ENCODE measurements around the gene SLC22A3.
"Not testable (repeated sequence)": the region's sequence is repeated elsewhere in the genome, so short reads cannot be mapped to it uniquely, and the experiment has no call there.

The SLC22A3 gene

DNA sequence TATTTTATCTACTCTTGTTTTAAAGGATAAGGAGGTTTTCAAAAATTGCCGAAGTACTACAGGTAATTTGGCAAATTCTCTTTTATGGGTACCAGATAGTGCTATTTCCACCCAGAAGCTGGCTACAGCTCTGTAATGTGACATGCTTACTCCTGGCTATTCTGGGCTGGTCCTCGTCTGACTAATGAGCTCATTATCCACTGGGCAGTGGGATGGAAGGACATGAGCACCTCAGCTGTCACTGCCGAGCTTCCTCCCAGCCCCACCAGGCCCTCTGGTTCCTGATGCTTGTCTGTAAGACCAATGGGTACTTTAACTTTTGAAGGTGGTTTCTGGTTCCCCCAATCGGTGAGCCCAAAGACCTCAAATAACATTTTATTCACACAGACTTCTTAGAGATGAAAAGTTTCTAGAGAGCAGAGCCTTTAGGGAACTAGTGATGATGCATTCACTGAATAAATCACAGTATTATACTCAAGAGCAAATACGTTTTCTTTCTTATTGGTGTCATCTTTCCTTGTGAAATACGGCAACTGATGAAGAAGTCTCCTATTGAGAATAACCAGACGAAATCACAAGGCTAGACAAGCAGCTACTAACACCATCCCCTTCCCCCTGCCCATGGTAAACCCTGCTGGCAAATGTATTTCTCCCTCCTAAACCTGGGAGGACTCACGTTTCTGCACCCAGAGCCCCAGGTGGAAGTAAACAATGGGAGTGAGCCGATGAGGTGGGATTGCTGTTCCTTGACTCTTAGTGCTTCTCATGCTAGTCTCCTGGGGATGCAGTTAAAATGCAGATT is 80.8 kb downstream of the SLC22A3 start:
- peaks cover 53% of the 10 kb centered on the region for H3K27me3 Mint-ChIP-seq
- H3K36me3 Mint-ChIP-seq (ENCODE audit: low read depth), result no peaks in the 10 kb centered on the region
- H3K4me1 Mint-ChIP-seq (ENCODE audit: low read depth), result peaks cover 10% of the 10 kb centered on the region
- H3K27ac Mint-ChIP-seq, result no peak overlapping the region
- no peaks in the 10 kb centered on the region for H3K9me3 Mint-ChIP-seq
- H3K4me3 Mint-ChIP-seq, result no peak overlapping the region

DNA sequence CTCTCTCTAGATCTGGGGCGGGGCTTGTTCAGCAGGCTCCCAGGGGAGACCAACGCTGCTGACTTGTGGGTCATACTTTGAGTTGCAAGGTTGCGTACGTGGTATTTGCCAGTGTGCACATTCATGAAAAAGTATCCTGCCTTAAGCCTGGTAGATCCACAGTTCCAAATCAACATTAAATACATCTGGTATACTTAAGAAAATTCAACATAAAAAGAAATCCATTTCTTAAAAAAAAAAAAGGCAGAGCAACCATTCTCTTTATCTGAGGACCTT is 81.4 kb downstream of the SLC22A3 start:
- H3K27me3 Mint-ChIP-seq, result peaks cover 53% of the 10 kb centered on the region
- H3K9me3 Mint-ChIP-seq, result no peaks in the 10 kb centered on the region
- no peak overlapping the region for H3K4me3 Mint-ChIP-seq
- no peak overlapping the region for H3K27ac Mint-ChIP-seq
- peaks cover 10% of the 10 kb centered on the region for H3K4me1 Mint-ChIP-seq (ENCODE audit: low read depth)
- no peaks in the 10 kb centered on the region for H3K36me3 Mint-ChIP-seq (ENCODE audit: low read depth)

DNA sequence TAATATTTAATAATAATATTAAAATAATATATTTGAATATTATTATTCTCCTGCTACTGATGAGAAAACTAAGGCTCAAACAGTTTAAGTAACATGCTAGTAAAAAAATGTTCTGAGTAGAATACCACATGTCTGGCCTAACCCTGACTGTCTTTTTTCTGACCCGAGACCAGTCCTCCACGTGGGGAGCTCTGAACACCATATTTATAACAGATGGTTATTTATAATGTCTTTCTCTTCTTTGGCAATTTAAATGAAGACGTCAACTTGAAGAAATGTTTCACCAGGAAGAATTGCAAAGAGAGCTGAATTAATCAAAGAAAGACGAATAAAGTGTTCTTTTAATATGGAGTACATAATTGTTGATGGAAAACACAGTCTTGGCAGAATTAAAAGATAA is 82.0 kb downstream of the SLC22A3 start:
- Mint-ChIP-seq H3K9me3 (no peaks in the 10 kb centered on the region), H3K4me1 (ENCODE audit: low read depth) (peaks cover 10% of the 10 kb centered on the region), H3K27me3 (peaks cover 53% of the 10 kb centered on the region), H3K27ac (no peak overlapping the region), H3K4me3 (no peak overlapping the region), H3K36me3 (ENCODE audit: low read depth) (no peaks in the 10 kb centered on the region)

DNA sequence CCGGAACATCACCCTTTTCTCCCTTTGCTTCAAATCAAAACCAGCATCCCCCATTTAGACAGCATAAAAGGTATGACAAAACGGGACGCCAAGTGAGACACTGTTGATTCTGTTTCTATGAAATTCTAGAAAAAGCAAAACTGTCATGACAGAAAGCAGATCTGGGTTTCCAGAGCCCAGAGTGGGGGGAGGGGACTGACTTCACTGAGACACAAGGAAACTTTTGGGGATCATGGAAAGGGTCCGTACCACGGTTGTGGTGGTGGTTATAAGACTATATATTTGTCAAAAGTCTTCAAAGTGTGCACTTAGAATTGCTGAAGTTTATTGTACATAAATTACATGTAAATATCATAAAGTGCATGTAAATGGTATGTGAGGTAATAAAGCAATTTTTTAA is 82.6 kb downstream of the SLC22A3 start:
- Mint-ChIP-seq H3K36me3 (ENCODE audit: low read depth) (no peaks in the 10 kb centered on the region), H3K4me1 (ENCODE audit: low read depth) (peaks cover 10% of the 10 kb centered on the region), H3K27ac (no peak overlapping the region), H3K4me3 (no peak overlapping the region), H3K9me3 (no peaks in the 10 kb centered on the region), H3K27me3 (peaks cover 53% of the 10 kb centered on the region)

DNA sequence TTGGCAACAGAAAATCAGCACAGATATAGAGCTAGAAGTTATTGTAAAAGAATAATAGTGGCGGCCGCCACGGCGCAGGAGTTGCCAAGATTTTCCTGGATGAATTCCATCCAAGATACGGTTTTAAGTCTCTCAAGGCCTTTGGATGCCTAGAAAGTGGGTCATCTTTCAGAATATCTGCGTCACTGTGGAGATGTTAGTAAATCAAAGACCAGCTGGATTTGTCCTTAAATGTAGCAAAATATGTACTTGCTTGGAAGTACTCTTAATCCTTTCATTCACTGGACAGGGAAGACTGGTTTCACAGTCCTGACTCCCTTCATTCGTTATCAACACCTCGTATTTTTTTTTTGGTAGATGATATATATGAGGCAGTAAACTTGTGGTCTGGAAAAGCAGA is 83.0 kb downstream of the SLC22A3 start:
- Mint-ChIP-seq H3K4me1 (ENCODE audit: low read depth) (peaks cover 5% of the 10 kb centered on the region), H3K4me3 (no peak overlapping the region), H3K27me3 (peaks cover 56% of the 10 kb centered on the region), H3K27ac (no peak overlapping the region), H3K36me3 (ENCODE audit: low read depth) (no peaks in the 10 kb centered on the region), H3K9me3 (no peaks in the 10 kb centered on the region)

DNA sequence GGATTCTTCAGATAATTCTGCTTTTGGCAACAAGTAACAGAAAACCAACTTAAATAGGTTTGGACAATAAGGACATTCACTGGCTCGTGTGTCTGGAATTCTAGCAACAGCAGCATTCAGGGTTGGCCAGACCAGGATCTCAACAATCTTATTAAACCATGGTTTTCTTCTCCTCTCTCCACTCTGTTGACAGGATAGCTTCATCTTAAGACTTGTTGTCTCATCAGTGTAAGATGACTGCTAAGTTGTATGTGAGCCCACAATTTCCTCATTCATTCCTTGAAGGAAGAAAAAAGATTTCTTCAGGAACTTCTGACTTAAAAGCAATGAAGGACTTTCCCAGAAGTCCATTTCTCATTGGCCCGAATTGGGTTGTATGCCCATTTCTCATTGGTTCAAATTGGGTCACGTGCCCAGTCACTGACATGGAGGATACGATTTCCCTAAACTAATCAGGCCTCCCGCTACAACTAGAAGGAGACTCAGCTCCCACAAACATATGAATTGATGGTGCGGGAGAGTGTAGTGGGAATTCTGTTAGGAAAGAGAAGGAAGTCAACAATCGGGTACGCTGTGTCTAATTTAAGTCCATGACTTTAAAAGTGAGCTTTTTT is 83.7 kb downstream of the SLC22A3 start:
- no peaks in the 10 kb centered on the region for H3K36me3 Mint-ChIP-seq (ENCODE audit: low read depth)
- no peak overlapping the region for H3K27ac Mint-ChIP-seq
- H3K4me3 Mint-ChIP-seq, result no peak overlapping the region
- no peaks in the 10 kb centered on the region for H3K9me3 Mint-ChIP-seq
- no peaks in the 10 kb centered on the region for H3K4me1 Mint-ChIP-seq (ENCODE audit: low read depth)
- peaks cover 55% of the 10 kb centered on the region for H3K27me3 Mint-ChIP-seq

DNA sequence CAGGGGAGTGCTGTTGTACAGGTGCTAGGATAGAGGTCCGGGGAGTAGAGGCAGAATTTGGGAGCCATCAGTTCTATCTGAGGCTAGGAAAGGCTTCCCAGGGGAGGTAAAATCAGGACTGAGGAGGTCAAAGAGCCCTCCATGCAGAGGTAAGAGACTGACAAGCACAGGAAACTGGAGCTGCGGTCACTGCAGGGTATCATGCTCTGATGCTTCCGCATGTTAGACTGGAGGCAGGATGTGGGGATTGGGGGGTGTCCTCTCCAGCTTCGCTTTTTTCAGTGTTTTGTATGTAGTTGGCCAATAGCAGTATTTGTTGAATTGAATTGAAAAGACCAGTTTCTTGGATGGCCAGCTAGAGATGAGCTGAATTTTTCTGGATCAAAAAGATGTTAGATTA is 87.8 kb downstream of the SLC22A3 start:
- Mint-ChIP-seq H3K27me3 (peaks cover 40% of the 10 kb centered on the region), H3K36me3 (ENCODE audit: low read depth) (no peaks in the 10 kb centered on the region), H3K4me3 (no peak overlapping the region), H3K4me1 (ENCODE audit: low read depth) (no peaks in the 10 kb centered on the region), H3K27ac (no peak overlapping the region), H3K9me3 (no peaks in the 10 kb centered on the region)

DNA sequence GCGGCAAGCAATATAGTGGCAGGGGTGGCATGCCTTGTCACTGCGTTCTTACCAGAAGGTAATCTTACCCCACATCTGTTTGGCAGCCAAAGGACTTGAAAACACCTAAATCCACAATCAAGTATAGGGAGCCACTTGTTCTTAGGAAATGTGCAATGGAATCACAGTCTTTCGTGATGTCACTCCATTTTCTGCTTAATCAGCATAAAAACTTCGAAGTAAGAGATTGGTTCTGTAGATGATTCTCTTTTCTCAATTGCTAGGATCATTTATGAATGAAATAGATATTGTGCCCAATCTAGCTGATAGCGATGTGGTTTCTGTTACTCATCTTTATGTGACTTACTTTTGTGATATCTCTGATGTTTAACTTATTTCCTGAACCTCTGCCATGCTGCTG is 89.0 kb downstream of the SLC22A3 start:
- Mint-ChIP-seq H3K36me3 (ENCODE audit: low read depth) (no peaks in the 10 kb centered on the region), H3K9me3 (no peaks in the 10 kb centered on the region), H3K27me3 (peaks cover 37% of the 10 kb centered on the region), H3K27ac (no peak overlapping the region), H3K4me1 (ENCODE audit: low read depth) (no peaks in the 10 kb centered on the region), H3K4me3 (no peak overlapping the region)

DNA sequence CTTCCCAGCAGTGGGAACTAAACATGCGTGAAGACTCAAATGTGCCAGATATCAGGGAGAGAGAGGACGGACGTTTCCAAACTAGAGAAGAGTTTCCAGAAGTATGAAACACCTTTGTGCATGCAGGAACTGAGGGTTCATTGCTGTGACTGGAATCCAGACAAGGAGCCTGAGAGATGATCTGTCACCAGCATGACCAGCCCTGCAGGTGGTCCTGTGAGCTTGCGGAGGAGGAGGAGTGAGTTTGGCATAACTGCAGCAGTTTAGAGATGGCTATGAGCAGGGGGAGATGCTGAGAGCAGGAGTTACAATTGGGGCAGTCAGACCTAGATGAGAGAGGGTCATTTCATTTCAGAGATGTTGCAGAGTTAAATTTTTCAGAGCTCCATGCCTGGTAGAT is 89.6 kb downstream of the SLC22A3 start:
- no peak overlapping the region for H3K4me3 Mint-ChIP-seq
- no peak overlapping the region for H3K27ac Mint-ChIP-seq
- peaks cover 37% of the 10 kb centered on the region for H3K27me3 Mint-ChIP-seq
- no peaks in the 10 kb centered on the region for H3K36me3 Mint-ChIP-seq (ENCODE audit: low read depth)
- no peaks in the 10 kb centered on the region for H3K4me1 Mint-ChIP-seq (ENCODE audit: low read depth)
- H3K9me3 Mint-ChIP-seq, result no peaks in the 10 kb centered on the region

DNA sequence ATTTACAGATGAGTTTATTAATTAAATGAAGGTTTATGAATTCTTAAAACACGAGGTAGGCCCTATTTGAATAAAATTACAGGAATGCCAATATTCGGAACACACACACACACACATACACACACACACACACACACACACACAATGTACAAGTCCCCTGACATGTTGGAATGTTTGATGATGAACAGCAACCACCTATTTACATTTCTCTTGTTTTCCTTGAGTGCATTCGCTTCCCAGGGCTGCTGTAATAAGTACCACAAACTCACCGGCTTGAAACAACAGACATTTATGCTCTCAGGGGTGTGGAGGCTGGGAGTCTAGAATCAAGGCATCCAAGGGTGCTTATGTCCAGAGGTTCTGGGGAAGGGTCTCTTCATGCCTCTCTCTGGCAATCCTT is 90.3 kb downstream of the SLC22A3 start:
- no peaks in the 10 kb centered on the region for H3K9me3 Mint-ChIP-seq
- no peaks in the 10 kb centered on the region for H3K36me3 Mint-ChIP-seq (ENCODE audit: low read depth)
- peaks cover 41% of the 10 kb centered on the region for H3K27me3 Mint-ChIP-seq
- H3K4me1 Mint-ChIP-seq (ENCODE audit: low read depth), result no peaks in the 10 kb centered on the region
- H3K4me3 Mint-ChIP-seq, result no peak overlapping the region
- no peak overlapping the region for H3K27ac Mint-ChIP-seq

DNA sequence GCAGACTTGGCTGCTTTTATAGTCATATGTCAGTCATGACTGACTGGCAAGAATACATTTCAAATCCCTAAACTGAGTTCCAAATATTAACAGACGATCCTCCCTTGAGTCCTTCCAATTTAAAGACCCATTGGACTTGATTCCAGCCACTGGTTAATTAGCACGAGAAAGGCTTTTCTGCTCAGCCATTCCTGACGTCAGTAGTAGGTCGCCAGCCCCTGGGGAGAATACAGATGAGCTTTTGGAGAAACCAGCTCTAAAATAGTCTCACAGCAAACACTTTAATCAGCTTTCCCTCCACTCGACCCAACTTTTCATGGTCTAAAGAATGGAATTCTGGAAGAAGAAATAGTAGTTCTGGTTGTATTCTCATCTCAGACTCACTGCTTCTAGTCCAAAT is 91.6 kb downstream of the SLC22A3 start:
- Mint-ChIP-seq H3K4me1 (ENCODE audit: low read depth) (no peaks in the 10 kb centered on the region), H3K36me3 (ENCODE audit: low read depth) (no peaks in the 10 kb centered on the region), H3K27ac (no peak overlapping the region), H3K27me3 (peaks cover 38% of the 10 kb centered on the region), H3K4me3 (no peak overlapping the region), H3K9me3 (no peaks in the 10 kb centered on the region)

DNA sequence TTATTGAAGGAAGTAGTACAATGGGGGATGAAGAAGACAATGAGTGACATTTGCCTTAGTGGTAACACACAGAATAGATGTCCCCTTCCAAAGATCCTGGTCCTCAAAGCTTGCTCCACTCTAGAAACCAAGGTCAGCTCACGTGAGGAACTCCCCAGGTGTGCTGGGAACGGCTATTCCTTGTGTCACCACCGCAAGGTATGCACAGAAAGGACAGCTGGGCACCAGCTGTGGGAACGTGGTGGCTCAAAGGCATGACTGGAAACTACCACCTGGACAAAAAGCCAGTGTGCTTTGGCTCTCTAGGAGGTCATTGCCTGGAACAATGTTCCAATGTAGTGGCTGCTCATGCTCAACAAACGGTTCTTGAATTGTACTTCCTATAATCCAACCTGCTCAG is 94.0 kb downstream of the SLC22A3 start:
- Mint-ChIP-seq H3K4me3 (no peak overlapping the region), H3K4me1 (ENCODE audit: low read depth) (peaks cover 6% of the 10 kb centered on the region), H3K9me3 (no peaks in the 10 kb centered on the region), H3K36me3 (ENCODE audit: low read depth) (no peaks in the 10 kb centered on the region), H3K27ac (no peak overlapping the region), H3K27me3 (peaks cover 31% of the 10 kb centered on the region)

DNA sequence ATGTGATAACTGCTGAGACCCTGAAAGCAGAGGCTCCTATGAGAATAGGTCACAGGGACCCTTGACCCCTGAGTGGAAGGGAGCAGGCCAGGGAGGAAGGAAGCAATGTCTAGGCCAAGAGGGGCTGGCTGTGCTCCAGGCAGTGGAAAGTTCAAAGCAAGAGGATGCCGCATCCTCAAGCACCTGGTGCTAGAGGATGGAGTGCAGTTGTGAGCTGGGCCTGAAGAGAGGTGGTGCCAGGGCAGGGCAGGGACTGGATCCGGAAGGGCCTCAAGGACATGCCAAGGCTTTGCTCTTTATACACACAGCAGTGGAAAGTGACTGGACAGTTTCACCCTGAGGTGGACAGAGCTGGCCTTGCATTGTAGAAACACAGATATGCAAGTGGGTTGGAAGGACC is 97.0 kb downstream of the SLC22A3 start:
- Mint-ChIP-seq H3K27ac (no peak overlapping the region), H3K9me3 (peaks cover 4% of the 10 kb centered on the region), H3K27me3 (peaks cover 21% of the 10 kb centered on the region), H3K36me3 (ENCODE audit: low read depth) (no peaks in the 10 kb centered on the region), H3K4me1 (ENCODE audit: low read depth) (peaks cover 6% of the 10 kb centered on the region), H3K4me3 (no peak overlapping the region)

DNA sequence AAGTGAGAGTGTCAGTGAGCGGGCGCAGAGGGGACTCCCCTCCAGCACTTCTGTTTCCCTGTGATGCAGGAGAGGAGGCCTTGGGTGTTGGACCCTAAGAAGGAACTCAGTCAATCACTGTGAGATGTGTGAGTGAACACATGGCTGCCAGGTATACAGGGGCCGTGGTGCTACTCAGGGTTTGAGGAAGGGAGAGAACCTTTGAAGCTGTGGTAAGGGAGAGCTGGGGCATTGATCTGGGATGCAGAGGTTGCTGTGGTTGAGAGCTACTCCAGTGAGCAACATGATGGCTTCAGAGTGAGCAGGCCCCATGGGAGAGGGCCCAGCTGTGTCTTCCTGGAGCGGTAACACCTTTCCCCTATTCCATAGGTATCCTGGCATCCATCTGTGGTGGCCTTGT is 99.2 kb downstream of the SLC22A3 start:
- no peaks in the 10 kb centered on the region for H3K36me3 Mint-ChIP-seq (ENCODE audit: low read depth)
- peaks cover 6% of the 10 kb centered on the region for H3K4me1 Mint-ChIP-seq (ENCODE audit: low read depth)
- peaks cover 13% of the 10 kb centered on the region for H3K27me3 Mint-ChIP-seq
- no peak overlapping the region for H3K4me3 Mint-ChIP-seq
- H3K9me3 Mint-ChIP-seq, result peaks cover 4% of the 10 kb centered on the region
- no peak overlapping the region for H3K27ac Mint-ChIP-seq

DNA sequence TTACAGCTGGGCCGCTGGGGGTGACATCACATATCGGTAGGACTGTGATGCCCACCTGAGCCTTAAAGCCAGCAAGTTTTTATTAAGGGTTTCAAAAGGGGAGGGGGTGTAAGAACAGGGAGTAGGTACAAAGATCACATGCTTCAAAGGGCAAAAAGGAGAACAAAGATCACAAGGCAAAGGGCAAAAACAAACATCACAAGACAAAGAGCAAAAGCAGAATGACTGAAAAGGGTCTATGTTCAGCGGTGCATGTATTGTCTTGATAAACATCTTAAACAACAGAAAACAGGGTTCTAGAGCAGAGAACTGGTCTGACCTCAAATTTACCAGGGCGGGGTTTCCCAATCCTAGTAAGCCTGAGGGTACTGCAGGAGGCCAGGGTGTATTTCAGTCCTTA is 101.6 kb downstream of the SLC22A3 start:
- H3K4me1 Mint-ChIP-seq (ENCODE audit: low read depth); H3K27me3 Mint-ChIP-seq; H3K36me3 Mint-ChIP-seq (ENCODE audit: low read depth); H3K4me3 Mint-ChIP-seq; H3K9me3 Mint-ChIP-seq; H3K27ac Mint-ChIP-seq: not testable (repeated sequence)

DNA sequence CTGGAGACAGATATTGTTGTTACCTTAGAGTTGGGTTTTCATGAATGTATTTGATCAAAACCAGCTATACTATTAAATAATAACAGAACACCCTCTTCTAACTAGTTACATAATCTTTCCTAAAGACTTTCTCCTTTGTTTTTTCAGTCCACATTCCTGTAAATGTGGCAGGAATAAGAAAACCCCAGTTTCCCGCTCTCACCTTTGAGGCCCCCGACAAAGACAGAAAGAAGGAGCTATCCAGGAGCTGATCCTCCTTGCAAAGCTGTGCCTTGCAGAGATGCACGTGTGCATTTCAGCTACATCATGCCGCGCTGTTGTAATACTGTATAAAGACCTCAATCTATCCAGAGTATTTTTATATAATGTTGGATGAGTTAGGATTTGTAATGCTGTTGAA is 102.7 kb downstream of the SLC22A3 start:
- Mint-ChIP-seq H3K27me3 (peaks cover 4% of the 10 kb centered on the region), H3K4me3 (no peak overlapping the region), H3K4me1 (ENCODE audit: low read depth) (peaks cover 6% of the 10 kb centered on the region), H3K27ac (no peak overlapping the region), H3K9me3 (peaks cover 4% of the 10 kb centered on the region), H3K36me3 (ENCODE audit: low read depth) (no peaks in the 10 kb centered on the region)
